ENCODE results near the gene IFI16.

- TF ChIP-seq CTCF (IDR thresholded peaks at IDR 0.05), result no peak
- no peak for TF ChIP-seq EZH2phosphoT487 (IDR thresholded peaks at IDR 0.05)
- TF ChIP-seq EZH2 (IDR thresholded peaks at IDR 0.05), result no peak
These were observed 12.7 kb upstream of the IFI16 start for GRCh38 chr1:158996998-158997397.

Data from neural progenitor cell (in vitro differentiated cells).